GM12878 (cell line): ENCODE results near the gene MUC12. TPM values are rescaled to one million over a fixed set of nuclear protein-coding genes. Genes with fewer than 3 reads are reported as not detected.
A peak's percentile ranks its signal among the peaks of the same experiment; 100 is the strongest.

Experiments
- ATAC-seq: fragments of 200-7000 bp; cut with Tn5 transposase; 3 replicates; pipeline ENCODE4 v1.9.1; 2020; ENCODE audit warnings: mild to moderate bottlenecking, moderate library complexity
- BruUV-seq: library from RNA; stranded (reverse); fragments of 400-500 nt; replicated peaks from 2 replicates; lab custom pipeline; 2021; lab: Mats Ljungman, UMichigan
- CTCF ChIA-PET: fragments of 300-600 bp; sonication (Branson Sonifier 250); formaldehyde crosslinking; extraction: SDS; loops from one replicate; lab custom pipeline; 2021; ENCODE audit warnings: inconsistent platforms; lab: Yijun Ruan, JAX
- POLR2A ChIA-PET: fragments of 350-600 bp; formaldehyde crosslinking; extraction: SDS; loops from one replicate; lab custom pipeline; 2021; ENCODE audit warnings: inconsistent platforms; lab: Charles Lee
- RAD21 ChIA-PET: fragments of 300-600 bp; sonication (Branson Sonifier 250); formaldehyde crosslinking; loops from one replicate; lab custom pipeline; 2023; ENCODE audit warnings: antibody characterized with exemption; ENCODE audit not compliant: unreplicated experiment; lab: Charles Lee
- SMC1A ChIA-PET: fragments of 300-600 bp; sonication (Branson Sonifier 250); formaldehyde crosslinking; loops from one replicate; lab custom pipeline; 2023; ENCODE audit not compliant: unreplicated experiment, uncharacterized antibody; lab: Charles Lee
- DNase-seq: peaks from one replicate; pipeline ENCODE4 v3.0.0-alpha.2; 2011; ENCODE audit warnings: low read depth, low spot score
- FAIRE-seq: peaks from 3 replicates; lab custom pipeline; 2011; peaks lifted over from hg19 to GRCh38; lab: Jason Lieb, UNC
- H2AFZ ChIP-seq: 2 replicates; pipeline ENCODE4 v1.6.0; 2011; ENCODE audit warnings: low read depth, low read length, control low read depth; ENCODE audit not compliant: control insufficient read depth
- H3K27ac ChIP-seq: 2 replicates; pipeline ENCODE4 v1.5.1; 2011; ENCODE audit warnings: control low read depth; ENCODE audit not compliant: control insufficient read depth, insufficient read depth
- H3K27me3 ChIP-seq, 2 experiments: replicated peaks in 1 of 2; 2 replicates each; pipeline versions ENCODE4 v1.6.0 to v1.6.1; 2011; ENCODE audit warnings: low read length in 1 of 2; ENCODE audit not compliant: control insufficient read depth in 2 of 2, insufficient read depth in 2 of 2
- H3K36me3 ChIP-seq, 2 experiments: 2 replicates each; pipeline ENCODE4 v1.5.1; 2011; ENCODE audit warnings: low read length in 1 of 2; ENCODE audit not compliant: control insufficient read depth in 2 of 2, insufficient read depth in 2 of 2
- H3K4me1 ChIP-seq: 2 replicates; pipeline ENCODE4 v1.6.1; 2011; ENCODE audit warnings: mild to moderate bottlenecking, low read length, moderate library complexity, mixed read lengths; ENCODE audit not compliant: control insufficient read depth, insufficient read depth
- H3K4me2 ChIP-seq: 2 replicates; pipeline ENCODE4 v1.6.0; 2011; ENCODE audit warnings: control low read depth; ENCODE audit not compliant: control insufficient read depth, insufficient read depth
- H3K4me3 ChIP-seq: fragments of 200-600 bp; sonication (generic); 2 replicates; pipeline ENCODE4 v1.5.1; 2016
- H3K79me2 ChIP-seq: 2 replicates; pipeline ENCODE4 v1.6.0; 2011; ENCODE audit warnings: low read length; ENCODE audit not compliant: control insufficient read depth, insufficient read depth
- H3K9ac ChIP-seq: 2 replicates; pipeline ENCODE4 v1.8.0; 2011; ENCODE audit warnings: low read length, control low read depth, mixed read lengths; ENCODE audit not compliant: control insufficient read depth, insufficient read depth
- H3K9me3 ChIP-seq: replicated peaks from 3 replicates; pipeline ENCODE4 v1.5.1; 2011; ENCODE audit warnings: mild to moderate bottlenecking, low read length; ENCODE audit not compliant: control insufficient read depth, insufficient read depth
- H4K20me1 ChIP-seq: 2 replicates; pipeline ENCODE4 v1.6.0; 2011; ENCODE audit not compliant: control insufficient read depth, insufficient read depth
- BCLAF1 ChIP-seq: fragments of 450-650 bp; IDR thresholded peaks from 2 replicates; pipeline ENCODE4 v1.6.1; 2017; ENCODE audit warnings: antibody characterized with exemption, mild to moderate bottlenecking, moderate library complexity
- BMI1 ChIP-seq: fragments of 450-650 bp; IDR thresholded peaks from 2 replicates; pipeline ENCODE4 v1.6.1; 2016; ENCODE audit warnings: mild to moderate bottlenecking, moderate library complexity, borderline replicate concordance
- E4F1 ChIP-seq: fragments of 450-650 bp; IDR thresholded peaks from 2 replicates; pipeline ENCODE4 v1.6.1; 2018; ENCODE audit warnings: borderline replicate concordance, mild to moderate bottlenecking; ENCODE audit not compliant: partially characterized antibody
- IRF4 ChIP-seq: IDR thresholded peaks from 2 replicates; pipeline ENCODE4 v1.6.1; 2011; ENCODE audit warnings: low read depth, low read length
- MTA3 ChIP-seq: IDR thresholded peaks from 2 replicates; pipeline ENCODE4 v1.6.1; 2012; ENCODE audit warnings: low read length, inconsistent platforms, borderline replicate concordance
- POU2F2 ChIP-seq: IDR thresholded peaks from 3 replicates; pipeline ENCODE4 v1.6.1; 2011; ENCODE audit warnings: low read depth, mild to moderate bottlenecking, low read length, borderline replicate concordance
- RELB ChIP-seq: fragments of 450-650 bp; IDR thresholded peaks from 2 replicates; pipeline ENCODE4 v1.6.1; 2017; ENCODE audit warnings: low read depth, mild to moderate bottlenecking, moderate library complexity
- SMAD5 ChIP-seq: IDR thresholded peaks from 2 replicates; pipeline ENCODE4 v1.6.1; 2016; ENCODE audit warnings: antibody characterized with exemption, low read depth
- SP1 ChIP-seq: IDR thresholded peaks from one replicate; pipeline ENCODE4 v1.6.1; 2011; ENCODE audit warnings: low read depth, low read length
- STAT3 ChIP-seq: IDR thresholded peaks from 2 replicates; pipeline ENCODE4 v1.6.1; 2011; ENCODE audit warnings: low read depth, low read length, improper control_type of control experiment
- ZNF24 ChIP-seq: fragments of 450-650 bp; IDR thresholded peaks from 2 replicates; pipeline ENCODE4 v1.6.1; 2017; ENCODE audit warnings: antibody characterized with exemption, mild to moderate bottlenecking
- whole genome bisulfite sequencing: methylation state at CpG from one replicate; pipeline ENCODE4 v1.1.6; 2016; ENCODE audit warnings: low lambda C conversion rate; ENCODE audit not compliant: insufficient replicate concordance, insufficient coverage; ENCODE audit errors: missing lambda C conversion rate; 5-methylcytosine and 5-hydroxymethylcytosine counted together
- in situ Hi-C: fragments of 300-500 bp; cut with MboI; formaldehyde crosslinking; loops from 9 replicates; pipeline ENCODE4 v1.14.3; 2018; ENCODE audit warnings: mixed read lengths
- intact Hi-C: fragments of 100-400 bp; cut with micrococcal nuclease; formaldehyde crosslinking; loops from one replicate; pipeline ENCODE4 v1.14.2; 2022; ENCODE audit not compliant: unreplicated experiment
- polyA plus RNA-seq, 11 experiments: library from polyadenylated mRNA; depleted of rRNA in 4 of 11; unstranded in 6 of 11; stranded (reverse) in 5 of 11; fragments of >200 nt; fragmentation: Nextera tagmentation in 4 of 11; fragmentation: Illumina TruSeq in 1 of 11; extraction: Ambion mirVana in 4 of 11; extraction: Trizol in 1 of 11; gene quantifications; 1 replicate in 1 of 11; 2 replicates in 10 of 11; pipeline versions ENCODE4 v1.2.1 to v1.2.3, GENCODE V29; 2011 to 2016; ENCODE audit warnings: inconsistent platforms in 2 of 11, missing spikeins in 2 of 11, low read depth in 1 of 11
- total RNA-seq, 4 experiments: library from RNA; depleted of rRNA in 3 of 4; stranded (reverse); fragments of >200 nt in 3 of 4; fragmentation: Illumina TruSeq in 1 of 4; extraction: Trizol in 1 of 4; gene quantifications; 2 replicates each; pipeline versions ENCODE4 v1.2.1 to v1.2.3, GENCODE V29; 2013 to 2021

Gene MUC12
- total and polyA plus RNA-seq, 10 of the 15 experiments (the other 5 are each of a cell fraction or from before 2014, with no cell fraction given) = 1.7 to 4.5 (median 2.6) TPM

- ChIA-PET POLR2A (interaction anchor here (0.6 to 0.8 kb wide), 3 partner anchors 125 to 1273 kb away, joined by 3 to 4 read pairs (median 3); partner anchors contain the start of gene UFSP1), CTCF (interaction anchor here (1.1 to 1.8 kb wide), 2 partner anchors 43 to 129 kb away, joined by 3 to 7 read pairs; no protein-coding TSS in a partner anchor), SMC1A (no interaction called here), RAD21 (no interaction called here)
- H3K9me3 ChIP-seq = no peaks in the 10 kb centered on the region
- peaks cover 15% of the 10 kb centered on the region for H3K4me1 ChIP-seq
- WGBS = 86% methylated on average over 8 of the region's 8 CpGs
- ATAC-seq (no peak), FAIRE-seq (no peak), DNase-seq (no peak)
- no peaks in the 10 kb centered on the region for H3K27me3 ChIP-seq
- no peak overlapping the region for H2AFZ ChIP-seq
- H3K4me2 ChIP-seq = peak overlapping the region; percentile 88; the same call in 1 of the 2 replicates
- H3K79me2 ChIP-seq = no peaks in the 10 kb centered on the region; the same call in none of the 2 replicates
- in situ Hi-C loops (no loop called here), intact Hi-C loops (no loop called here)
- no peak overlapping the region for H3K9ac ChIP-seq
- H3K27ac ChIP-seq = no peak overlapping the region
- peak overlapping the region; percentile 27; the same call in 1 of the 2 replicates for H3K4me3 ChIP-seq
- BruUV-seq = no TSS peak
- TF ChIP-seq SMAD5 (no peak), SP1 (no peak), E4F1 (no peak), POU2F2 (no peak), ZNF24 (no peak), MTA3 (no peak), IRF4 (no peak), BMI1 (no peak), BCLAF1 (no peak), STAT3 (no peak), RELB (no peak)
- H3K36me3 ChIP-seq = no peaks in the 10 kb centered on the region; a peak in 2 of 4 replicates
- no peaks in the 10 kb centered on the region for H4K20me1 ChIP-seq
These were observed 46.3 kb downstream of the MUC12 start for GRCh38 chr7:101015626-101016025.
